Measurements from ENCODE around the gene NKTR.

GRCh38 chr3:42647821-42648459, 47.5 kb downstream of the NKTR start:
- TF ChIP-seq CTCF (optimal IDR thresholded peaks at IDR 0.05 in 1 of 3, IDR thresholded peaks at IDR 0.05 in 1 of 3, conservative IDR thresholded peaks at IDR 0.05 in 1 of 3; ENCODE audit: extremely low read depth in 1 of 3, insufficient read depth in 2 of 3, low read length in 3 of 3): no peak
- TF ChIP-seq EZH2 (IDR thresholded peaks at IDR 0.05; ENCODE audit: low read length): no peak

Data from keratinocyte (primary cell).